NCI-H526 treated with DMSO at 0.1 percent for 48 hours (cell line): Measurements from ENCODE around the gene HNRNPL.

Experiments
- DNase-seq: peaks from one replicate; lab custom pipeline; 2025; lab: John Stamatoyannopoulos, UW

The HNRNPL gene

DNA sequence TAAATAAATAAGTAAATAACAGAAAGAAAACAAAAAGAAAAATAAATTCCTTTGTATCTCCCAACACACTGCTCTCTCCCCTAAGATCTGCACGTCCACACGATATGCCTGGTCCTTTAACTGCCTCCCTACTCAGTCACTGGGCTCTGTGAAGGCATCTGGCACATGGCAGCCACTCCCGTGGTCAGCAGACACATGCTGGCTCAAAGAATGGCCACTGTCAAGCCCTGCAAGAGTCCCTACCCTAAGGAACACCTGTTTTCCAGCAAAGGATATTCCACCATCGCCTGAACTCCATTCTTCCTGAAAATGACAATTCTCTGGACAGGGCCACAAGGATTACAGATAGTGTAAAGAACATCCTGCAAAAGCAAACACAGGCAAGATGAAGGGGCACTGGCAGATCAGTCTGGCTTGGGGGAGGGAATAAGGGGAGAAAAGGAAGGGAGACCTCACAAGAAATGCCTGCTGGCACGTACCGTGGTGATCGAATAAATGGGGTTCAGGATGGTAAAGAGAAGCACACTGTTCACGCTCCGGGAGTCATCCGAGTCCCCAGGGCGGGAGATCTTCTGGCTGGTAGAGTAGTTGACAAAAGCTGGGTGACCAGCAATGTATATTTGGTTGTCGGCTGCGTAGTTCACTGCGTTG, 4.3 kb downstream of the HNRNPL start:
- no peak for DNase-seq

- no peak for DNase-seq
Measured at GRCh38 chr19:38844093-38844686, 5.6 kb downstream of the HNRNPL start.

DNA sequence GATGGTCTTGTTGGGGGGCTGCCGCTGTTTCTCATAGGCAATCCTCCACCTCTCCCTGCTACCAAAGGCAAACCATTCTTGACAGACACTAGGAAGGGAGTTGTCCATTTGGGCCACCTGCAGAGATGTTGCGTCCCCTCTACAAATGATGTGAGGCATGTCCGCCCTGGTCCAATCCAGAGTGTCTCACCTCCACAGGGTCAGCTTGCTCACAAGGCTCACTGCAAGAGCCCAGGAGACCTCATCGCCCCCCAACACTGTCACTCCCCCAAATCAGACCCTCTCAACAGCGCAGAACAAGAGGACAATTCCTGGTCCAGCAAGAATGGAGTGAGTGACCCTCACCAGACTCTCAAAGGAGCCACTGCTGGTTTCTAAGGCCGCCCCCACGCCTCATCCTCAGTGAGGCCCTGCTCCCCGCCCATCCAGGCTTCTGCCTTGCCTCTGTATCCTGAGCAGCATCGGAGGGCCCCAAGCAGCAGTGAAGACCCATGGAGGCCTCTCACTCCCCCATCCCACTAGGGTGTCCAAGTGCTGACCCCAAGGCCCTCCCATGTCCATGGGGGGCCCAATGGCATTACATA, 6.5 kb downstream of the HNRNPL start:
- DNase-seq = no peak

GRCh38 chr19:38842439-38843174, 7.2 kb downstream of the HNRNPL start:
- no peak for DNase-seq

DNA sequence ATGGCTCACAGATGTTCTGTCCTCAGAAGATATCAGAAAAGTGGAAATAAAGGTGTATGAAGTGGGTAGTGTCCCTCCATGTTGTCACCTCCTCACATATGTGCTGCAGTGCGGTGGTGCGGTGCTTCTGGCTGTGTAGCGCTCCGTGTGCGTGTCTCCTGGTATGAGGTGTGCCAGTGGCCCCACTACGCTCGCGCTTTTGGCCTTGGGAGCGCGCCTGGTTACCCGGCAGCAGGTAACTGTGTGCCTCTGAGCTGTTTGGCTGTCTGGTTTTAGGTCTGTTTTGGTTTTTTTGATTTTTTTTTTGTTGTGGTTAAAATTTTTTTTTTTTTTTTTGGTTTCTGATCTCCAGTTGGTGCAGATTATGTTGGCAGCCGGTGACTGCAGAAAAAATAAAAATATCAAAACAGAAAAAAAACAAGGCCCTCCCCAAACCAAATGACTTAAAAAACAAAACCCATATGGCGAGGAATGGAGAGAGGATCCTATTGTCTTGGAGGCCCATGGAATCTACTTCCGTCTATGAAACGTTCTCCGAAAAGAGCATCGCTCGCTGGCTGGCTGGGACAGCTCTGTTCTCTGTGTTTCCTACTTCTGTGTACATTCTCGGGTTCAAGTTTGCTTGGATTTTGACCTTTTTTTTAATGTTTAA, 7.9 kb downstream of the HNRNPL start:
- DNase-seq = no peak

DNA sequence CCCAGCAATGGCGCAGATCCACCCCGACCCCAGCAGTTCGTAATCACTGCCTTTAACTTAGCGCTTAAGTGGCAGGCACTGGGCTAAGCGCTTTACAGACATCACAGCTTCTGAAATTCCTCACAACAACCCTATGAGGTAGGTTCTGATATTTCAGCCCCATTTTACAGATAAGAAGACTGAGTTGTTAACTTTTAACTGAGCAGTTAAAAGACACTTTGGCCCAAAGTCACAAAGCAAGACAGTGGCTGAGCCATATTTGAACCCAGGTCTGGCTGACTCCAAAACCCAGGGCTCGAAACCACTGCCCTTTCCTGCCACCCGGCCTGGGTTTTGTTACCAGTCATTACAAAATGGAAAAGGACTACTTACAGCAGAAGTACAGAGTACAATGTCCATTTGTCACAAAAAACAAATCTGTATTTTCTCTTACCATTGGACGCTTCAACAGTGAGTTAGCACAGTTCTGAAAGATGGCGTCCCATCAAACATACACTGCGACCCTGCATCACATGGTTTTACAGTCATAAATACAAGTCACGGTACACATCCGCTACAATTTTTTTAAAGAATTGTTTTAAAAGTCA, 8.5 kb downstream of the HNRNPL start:
- no peak for DNase-seq

GRCh38 chr19:38840583-38840968, 9.2 kb downstream of the HNRNPL start:
- no peak for DNase-seq

GRCh38 chr19:38839816-38840582, 9.8 kb downstream of the HNRNPL start:
- DNase-seq = no peak

GRCh38 chr19:38838986-38839761, 10.6 kb downstream of the HNRNPL start:
- no peak for DNase-seq

DNA sequence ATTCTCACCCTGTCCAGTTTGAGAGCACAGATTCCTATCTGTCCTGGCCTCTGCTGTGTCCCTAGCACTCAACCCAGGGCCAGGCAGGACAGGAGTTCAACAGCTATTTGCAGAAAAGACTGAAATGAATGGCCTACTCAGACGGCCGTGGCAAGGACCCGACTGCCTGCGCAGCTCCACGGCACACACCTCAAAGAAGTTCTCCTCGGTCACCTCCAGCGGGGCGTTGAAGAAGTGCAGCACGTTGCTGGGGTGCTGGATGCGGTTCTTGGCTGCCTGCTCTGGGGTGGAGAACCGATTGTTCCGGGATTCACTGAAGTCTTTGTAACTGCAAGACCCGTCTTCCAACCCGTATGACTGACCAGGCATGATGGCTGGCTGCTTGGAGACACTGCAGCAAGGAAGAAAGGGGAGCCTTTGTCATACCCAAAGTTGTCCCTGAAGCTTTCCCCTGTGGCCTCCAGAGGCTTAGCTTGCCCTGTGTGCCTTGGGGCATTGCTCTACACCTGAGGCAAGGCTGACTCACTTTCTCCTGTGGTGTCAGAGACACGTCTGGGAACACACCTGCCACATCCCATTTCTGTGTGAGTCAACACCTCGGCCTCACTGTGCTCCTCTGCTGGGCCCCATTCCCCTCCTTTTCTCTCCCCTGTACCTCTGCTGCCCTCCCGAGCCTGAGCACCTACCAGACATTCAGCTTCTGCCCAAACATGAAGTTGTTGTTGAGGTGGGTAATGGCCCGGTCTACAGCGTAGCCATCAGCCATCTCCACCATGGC, 11.4 kb downstream of the HNRNPL start:
- no peak for DNase-seq

DNA sequence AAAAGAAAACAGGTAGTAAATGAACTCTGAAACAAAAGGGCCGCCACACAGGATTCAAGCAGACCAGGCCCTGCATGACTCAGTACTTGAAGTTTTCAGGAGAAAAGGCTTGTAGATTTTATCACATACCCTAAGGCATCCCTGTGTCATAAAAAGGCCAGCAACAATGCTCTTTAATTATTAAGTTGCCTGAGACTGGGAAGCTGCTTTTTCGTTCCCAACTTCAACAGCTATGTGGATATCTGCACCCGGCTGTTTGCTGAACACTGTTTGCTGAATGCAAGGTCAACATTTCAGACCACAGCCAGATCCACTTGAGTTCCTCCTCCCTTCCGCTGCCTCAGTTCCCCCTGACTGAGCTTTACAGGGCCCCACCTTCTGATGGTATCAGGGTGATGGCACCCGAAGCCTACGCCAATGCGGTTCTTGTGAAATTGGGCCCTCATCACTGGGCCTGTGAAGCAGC, 12.1 kb downstream of the HNRNPL start:
- no peak for DNase-seq

DNA sequence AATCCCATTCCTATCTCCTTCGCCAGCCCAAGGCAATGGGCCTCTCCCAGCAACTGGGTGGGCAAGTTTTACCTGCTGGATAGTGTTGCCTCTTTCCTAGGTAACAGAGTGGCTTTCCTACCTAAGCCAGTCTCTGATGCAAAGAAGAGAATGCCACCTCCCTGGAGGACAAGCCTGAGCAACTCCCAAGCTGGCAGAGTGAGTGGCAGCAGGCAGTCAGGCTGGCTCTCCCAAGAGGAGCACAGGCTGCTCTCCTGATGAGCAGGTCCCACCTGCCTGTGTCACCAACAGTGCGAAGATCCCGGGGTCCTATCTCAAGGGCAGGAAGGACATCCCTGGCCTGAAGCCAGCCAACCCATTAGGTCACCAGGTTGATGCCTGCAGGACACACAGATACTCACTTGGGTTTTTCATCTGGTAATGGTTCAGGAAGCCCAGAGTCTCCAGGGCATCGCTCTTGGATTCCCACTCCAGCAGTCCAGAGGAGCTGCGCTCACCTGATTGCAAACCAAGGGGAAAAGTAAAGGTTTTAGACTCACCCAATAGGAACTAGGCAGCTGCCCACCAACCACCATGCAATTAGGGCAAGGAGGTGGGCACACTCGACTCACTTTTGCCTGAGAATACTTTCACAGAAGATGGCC, 12.7 kb downstream of the HNRNPL start:
- DNase-seq = no peak

DNA sequence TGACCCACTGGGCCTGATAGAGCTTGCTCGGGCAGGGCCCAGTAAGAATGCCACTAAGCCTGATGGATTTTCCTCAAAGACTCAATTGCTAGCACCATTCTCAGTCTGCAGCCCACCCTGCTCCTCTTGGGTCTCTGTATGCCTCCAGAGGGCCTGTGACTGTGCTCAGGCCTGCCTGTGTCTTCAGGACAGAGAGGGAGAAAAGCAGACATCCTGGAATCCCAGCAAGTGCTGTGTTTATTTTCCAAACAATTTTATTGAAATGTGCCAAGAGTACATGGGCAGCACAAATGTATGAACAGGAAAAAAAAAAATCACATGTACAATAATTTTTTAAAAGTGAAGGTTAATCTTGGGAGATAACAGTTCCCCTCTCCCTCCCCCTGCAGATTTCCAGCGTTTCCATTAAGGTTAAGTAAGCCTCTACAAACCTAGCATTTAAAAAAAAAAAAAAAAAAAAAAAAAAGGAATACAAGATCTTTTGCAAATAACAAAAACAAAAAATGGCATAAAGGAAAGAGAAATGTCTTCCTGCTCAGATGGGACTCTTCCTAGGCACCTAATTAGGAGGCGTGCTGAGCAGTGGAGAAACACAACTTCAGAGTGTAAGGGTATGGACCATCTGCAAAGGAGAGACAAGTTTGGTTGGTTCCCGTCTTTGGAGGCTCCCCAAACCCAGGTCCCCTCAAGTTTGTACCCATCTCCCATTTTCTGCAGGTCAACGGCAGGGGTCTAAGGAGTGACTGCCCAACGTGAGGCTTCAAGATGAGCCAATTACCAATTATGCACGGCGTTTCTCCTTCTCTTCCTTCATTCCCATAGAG, 13.4 kb downstream of the HNRNPL start:
- DNase-seq = no peak

GRCh38 chr19:38834590-38834989, 15.2 kb downstream of the HNRNPL start:
- no peak for DNase-seq

DNA sequence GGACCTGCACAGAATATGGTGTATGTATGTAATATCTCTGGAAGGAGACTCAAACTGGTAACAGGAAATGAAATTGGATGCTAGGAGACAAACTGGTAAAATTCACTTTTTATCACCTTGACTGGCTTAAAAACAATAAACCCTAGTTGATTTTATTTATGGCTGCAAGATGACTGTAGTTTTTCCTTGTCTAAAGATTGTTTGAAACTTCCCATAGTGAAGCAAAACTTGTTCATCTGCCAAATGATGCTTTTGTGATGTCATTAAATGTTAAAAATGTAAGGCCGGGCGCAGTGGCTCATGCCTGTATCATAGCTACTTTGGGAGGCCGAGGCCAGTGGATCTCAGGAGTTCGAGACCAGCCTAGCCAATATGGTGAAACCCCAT, 15.7 kb downstream of the HNRNPL start:
- no peak for DNase-seq

GRCh38 chr19:38833092-38833425, 16.7 kb downstream of the HNRNPL start:
- DNase-seq = no peak

DNA sequence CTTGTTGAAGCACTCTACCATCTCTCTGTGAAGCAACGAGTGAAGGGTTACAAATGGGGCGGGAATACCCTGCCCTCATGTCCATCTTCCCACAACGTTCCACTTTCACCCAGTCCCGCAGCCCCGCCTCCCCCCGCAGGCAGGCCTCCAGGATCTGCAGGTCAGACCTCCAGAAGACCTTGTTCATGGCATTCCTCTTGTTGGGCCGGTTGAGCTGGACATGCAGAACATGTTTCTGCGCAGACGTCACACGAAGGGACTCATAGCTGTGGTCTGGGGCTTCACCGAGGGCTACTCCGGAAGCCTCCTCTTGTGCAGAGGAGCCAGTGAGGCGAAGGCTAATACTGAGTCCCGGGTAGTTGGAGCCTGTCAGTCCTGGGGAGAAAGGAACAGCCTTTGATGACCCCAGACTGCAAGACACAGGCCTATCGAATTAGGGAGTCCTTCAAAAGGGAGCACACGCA, 18.6 kb downstream of the HNRNPL start:
- no peak for DNase-seq

- no peak for DNase-seq
Measured at GRCh38 chr19:38830039-38830733, 19.6 kb downstream of the HNRNPL start.
